NCI-H1092 (cell line): Measurements from ENCODE around the gene EHD4.

Source experiments
- DNase-seq: peaks from one replicate; lab custom pipeline; 2025; lab: John Stamatoyannopoulos, UW

Gene EHD4

DNA sequence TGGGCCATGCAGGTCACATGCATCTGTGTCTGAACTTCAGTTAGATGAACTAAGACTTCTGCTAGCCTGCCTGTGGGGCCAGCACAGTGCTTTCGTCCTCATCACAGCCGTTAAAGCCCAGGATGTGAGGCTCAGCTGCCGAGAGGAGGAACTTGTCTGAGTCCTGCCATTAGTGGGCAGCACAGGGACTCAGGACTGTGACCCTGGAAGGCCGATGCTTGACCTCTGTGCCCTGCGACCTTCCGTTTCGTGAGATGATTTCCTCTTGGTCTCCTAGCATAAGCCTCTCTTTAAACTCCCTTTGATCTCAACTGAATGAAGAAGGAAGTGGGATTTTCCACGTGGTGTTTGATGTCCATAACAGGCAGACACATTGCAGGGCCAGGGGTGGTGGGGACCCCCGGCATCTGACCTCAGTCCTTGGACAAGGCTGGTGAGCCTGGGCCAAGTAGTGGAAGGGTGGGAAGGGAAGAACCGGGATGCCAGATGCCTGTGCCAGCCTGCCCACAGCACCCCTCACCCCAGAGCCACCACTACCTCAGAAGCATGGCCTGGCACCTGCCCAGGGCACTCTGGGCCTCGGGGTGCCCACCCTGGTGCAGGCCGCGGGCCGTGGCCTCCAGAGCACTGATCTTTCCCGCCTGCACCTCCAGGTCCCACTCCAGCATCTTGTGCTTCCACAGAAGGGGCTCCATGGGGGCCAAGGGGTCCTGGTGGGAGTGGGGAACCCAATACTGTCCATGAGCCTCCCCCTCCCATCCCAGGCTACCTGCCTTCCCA, 112.1 kb downstream of the EHD4 start:
- DNase-seq: no peak

DNA sequence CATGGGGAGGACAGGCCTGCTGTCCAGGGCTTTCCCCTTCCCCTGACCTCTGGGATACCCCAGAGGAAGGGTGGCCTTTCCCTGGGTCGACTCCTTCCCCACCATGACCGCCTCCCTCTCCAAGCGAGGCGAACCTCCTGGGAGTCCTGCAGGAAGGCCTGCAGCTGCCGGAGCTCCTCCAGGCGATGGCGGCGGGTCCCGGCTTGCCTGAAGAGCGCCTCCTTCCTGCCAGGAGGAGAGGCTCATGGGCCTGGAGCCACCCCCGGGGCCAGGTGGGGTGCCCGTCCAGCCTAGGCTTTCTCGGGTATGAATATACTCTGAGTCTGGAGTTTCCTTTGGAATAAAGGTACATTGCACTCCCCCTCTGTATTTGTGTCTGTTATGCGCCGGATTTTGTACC, 113.6 kb downstream of the EHD4 start:
- DNase-seq: no peak

DNA sequence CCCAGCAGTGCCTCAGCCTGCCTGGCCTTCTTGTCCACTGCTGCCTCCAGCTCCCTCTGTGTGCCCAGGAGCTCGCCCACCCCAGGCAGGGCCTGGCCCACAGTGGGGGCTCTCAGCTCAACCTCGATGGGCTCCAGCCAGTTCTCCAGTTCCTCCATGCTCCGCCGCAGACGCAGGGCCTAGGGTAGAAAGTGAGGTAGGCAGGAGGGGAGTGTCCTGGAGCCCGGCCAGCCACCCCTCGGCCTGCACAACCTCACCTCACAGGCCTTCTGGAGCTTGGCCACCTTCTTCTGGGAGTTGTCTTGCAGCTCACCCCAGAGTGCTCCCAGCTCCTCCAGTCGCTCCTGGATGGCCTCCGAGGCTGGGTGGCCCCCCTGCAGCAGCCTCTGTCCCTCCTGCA, 115.0 kb downstream of the EHD4 start:
- DNase-seq: no peak

DNA sequence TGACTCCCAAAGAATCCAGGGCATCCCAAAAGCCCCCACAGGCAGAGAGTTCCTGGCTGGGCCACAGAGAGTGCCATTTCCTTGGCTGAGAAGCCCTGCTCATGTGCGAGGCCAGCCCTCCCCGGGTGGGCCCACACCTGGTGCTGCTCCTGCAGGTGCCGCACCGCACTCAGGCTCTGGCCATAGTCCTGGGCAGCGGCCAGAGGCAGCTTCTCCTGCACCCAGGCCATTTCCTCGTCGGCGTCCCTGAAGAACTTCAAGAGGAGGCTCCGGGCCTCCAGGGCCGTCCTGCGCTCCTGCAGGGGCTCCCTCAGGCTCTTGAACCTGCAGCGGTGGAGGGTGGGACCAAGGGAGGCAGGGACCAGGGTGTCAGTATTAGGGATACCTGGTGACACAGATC, 115.6 kb downstream of the EHD4 start:
- no peak for DNase-seq

DNA sequence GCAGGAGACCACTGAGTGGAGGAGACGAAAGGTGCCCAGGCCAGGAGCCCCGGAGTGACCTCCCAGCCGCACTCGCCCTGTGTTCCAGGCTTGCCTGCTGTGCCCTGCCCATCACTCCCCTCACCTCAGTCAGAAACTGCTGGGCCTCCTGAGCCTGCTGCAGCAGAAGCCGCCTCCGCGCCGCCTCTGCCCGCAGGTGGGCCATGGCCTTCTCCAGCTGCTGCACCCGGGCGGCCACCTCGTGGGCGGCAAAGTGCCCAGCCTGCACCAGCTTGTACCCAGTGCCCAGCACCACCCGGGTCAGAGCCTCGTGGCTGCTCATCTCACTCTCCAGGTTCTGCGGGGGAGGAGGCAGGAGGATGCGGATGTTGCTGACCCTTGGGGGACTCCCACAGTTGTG, 116.1 kb downstream of the EHD4 start:
- no peak for DNase-seq

DNA sequence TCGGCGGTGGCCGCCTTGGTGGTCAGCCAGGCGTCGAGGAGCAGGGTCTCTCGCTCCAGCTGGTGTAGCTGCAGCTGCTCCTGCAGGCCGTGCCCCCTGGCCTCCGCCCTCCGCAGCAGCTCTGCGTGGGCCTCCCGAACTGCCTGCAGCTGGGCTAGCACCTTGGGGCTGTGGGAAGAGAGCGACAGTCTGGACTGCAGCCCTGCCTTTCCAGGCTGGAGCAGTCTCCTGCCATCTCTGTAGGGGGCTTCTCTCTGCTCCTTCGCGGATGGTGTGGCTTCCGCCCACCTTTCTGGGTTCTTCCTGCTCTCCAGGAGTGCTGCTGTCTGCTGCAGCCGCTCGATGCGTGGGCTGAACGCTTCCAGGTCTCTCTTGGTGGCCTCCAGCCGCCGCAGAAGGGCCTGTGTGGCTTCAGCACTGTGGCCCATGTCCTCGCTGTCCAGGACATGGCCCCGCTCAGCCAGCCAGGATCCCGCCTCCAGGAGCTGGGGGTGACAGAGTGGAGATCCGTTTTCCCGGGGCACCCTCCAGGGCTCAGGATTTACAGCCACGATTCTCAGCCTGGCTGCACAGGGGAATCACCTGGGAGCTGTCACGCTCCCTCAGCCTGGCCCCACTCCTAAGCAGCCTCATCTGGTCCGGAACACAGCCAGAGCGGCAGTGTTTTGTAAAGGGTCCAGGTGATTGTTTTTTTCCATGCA, 116.9 kb downstream of the EHD4 start:
- DNase-seq: no peak

DNA sequence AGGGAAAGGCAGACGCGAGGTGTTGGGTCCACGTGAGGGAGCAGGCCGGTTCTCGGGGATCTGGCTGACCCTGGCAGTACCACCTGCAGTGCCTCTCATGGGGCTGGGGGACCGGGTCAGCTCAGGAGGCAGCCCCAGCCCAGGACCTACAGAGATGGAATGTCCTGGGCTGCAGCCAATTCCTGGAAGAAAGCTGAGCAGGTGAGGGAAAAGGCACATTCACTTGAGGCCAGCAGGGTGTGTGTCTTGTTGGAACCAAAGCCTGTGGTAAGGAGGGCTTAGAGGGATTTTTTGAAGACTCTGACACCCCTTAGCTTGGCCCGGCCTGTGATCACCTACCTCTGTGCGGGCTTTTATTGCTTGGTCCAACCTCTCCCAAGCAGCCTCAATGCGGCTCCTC, 117.9 kb downstream of the EHD4 start:
- no peak for DNase-seq

DNA sequence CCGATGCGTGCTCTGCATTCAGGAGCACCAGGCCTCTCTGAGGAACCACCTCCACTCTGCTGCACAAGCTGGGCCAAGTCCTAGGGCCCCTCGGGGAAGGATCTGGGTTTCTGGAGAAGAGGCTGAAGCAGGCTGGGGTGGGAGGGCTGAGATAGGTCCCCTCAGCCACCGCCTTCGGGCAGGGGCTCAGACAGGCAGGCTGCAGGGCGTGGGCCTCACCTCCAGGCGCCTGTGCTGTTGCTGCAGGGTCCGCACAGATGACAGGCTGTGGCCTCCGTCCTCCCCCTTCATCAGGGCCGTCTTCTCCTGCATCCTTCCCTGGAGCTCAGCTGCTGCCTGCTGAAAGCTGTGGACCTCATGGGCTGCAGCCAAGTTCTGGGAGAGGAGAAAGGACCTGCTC, 118.5 kb downstream of the EHD4 start:
- DNase-seq: no peak

DNA sequence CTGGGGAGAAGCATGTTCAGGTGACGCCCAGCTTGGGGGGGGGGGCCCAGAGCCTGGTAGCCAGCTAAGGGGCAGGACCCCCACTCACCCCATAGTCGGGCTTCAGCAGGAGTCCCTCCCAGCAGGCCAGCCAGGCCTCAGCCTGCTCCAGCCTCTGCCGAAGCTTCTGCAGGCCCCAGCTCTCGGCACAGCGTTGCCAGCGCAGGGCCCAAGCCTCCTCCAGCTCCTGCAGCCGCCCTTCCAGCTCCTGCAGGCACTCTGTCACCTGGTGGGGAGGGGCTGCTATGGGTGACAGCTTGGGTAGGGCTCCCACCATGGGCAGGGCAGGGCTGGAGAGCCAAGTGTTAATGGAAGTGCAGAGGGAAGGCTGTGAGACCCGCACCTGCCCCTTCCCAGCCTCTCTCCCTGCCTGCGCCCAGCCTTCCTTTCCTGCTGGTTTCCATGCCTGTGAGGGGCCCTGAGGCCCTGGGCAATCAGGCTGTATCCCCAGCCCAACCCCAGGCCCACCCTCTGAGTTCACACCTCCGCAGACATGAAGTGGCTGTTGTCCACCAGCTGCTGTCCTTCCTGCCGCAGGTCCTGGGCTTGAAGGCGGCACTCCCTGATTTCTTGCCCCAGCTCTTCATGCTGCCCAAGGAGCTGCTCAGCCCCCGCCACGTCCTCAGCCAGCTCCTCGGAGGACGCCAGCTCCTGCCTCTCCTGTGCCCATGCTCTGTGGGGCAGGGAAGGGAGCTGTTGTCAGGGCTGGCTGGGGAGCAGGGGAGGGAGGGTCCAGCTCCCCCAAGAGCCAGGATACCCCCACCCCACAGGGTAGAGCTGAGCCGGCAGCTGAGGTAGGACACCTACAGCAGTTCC, 119.4 kb downstream of the EHD4 start:
- no peak for DNase-seq

DNA sequence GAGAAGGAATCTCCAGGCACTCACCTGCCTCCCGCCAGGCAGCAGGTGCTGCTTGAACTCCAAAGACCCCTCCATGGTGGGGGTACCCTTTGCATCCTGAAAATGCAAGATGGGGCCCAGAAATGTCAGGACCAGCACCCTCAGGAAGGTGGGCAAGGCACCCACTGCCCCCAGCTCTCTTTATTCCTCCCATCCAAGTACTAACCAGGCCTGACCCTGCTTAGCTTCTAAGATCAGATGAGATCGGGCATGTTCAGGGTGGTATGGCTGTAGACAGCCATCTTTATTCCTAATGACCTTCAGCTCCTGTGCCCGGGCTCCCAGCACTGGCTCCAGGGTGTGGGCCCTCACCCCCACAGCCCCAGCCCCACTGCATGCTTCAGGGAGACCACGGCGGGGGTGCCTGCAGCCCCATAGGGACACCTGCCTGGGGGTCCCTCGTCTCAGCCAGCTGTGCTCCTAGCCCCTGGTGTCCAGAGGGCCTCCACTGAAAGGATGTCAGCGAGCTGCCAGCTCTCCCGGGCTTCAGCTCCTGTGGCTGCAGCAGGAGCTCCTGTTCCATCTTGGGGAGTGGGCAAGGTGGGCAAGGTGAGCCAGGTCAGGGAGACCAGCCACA, 120.5 kb downstream of the EHD4 start:
- no peak for DNase-seq

DNA sequence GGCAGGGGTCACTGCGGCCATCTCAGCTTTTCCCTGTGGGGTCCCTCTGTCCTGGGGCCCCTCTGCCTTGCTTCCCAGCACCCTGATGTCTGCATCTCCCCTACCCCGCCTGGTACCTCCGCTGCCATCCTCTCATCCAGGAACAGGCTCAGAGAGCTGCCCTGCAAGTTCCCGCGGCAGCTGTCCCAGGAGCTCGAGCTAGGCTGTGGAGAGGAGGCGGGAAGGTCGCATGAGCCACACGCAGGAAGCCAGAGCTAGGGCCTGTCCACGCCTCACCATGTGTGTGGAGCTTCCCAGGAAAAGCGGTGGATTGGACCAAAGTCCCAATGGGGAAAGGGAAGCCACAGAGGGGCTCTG, 121.2 kb downstream of the EHD4 start:
- no peak for DNase-seq

DNA sequence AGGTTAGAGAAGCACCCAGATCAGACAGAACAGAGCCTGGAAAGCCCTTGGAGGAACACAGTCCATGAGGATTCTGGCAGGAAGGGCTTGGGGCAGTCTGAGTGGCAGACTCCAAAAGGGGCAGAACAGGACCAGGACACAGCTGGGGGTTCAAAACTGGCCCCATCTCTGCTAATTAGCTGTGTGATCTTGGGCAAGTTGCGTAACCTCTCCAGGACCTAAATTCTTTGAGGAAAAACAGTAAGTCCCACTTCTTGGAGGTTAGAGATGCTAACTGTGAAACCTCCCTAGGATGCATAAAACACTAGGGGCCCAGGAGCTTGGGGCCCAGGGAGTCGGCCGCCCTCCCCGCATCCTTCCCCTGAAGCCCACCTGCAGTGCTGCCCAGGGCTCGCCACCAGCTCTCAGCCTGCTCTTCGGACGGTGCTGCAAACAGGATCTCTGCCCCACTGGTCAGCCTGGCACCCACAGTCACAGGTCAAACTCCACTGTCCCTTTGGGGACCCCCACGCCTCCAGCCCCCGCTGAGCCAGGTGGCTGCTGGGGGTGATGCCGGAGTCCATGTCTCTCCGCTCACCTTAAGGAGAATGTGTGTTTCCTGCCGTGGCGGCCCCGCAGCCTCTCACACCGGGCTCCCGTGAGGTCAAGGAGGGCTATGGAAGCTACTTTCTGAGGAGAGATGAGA, 121.7 kb downstream of the EHD4 start:
- no peak for DNase-seq

DNA sequence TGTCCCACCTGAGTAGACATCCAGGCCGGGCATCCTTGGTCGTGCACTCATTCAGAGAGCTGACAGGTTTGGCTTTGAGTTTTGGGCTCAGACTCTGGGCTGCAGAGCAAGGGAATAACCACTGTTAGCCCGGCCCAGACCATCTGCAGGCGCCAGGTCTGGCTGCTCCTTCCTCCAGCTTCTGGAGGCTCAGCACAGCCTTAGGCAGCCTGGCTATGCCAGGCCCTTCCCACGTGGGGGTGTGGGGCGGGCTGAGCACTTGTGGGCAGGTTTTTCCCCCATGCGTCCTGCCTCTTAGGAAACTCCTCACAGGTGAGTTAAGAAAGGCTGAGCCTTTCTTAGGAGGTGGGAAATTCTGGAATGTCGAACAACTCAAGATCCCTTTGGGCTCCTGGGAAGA, 122.5 kb downstream of the EHD4 start:
- no peak for DNase-seq

DNA sequence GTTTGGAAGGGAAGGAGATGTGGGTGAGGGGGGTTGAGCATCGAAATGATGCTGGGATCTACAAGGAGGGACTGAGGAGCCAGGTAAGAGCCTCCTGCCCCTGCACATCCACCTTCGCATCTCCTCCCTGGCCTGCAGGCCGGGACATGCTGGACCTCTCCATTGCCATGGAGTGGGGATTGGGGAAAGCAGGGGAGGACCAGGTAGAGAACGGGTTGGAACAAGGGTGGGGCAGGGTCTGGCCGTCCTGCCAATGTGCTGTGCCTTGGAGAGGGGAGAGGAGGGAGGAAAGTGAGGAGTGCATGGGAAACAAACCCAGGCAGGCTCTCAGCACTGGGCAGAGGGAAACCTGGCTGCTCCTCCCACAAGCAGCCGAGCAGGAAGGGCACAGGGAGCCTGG, 123.2 kb downstream of the EHD4 start:
- no peak for DNase-seq

DNA sequence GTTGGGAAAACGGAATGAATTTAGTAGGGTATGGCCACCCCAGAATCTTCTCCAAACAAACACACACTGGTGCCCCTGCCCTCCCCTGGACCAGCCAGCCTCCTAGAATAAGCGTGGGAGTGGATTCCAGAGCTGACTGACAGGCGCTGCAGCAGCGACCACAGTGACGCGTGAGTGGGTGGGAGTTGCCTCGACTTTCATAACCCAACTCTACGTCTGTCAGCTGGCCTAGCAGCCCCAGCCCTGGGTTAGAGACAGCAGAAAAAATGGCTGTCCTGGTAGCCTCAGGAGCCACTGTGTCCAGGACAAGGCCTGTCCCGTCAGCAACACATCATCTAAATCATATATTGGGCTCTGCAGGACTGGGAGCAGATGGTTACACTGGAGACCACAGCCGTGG, 123.7 kb downstream of the EHD4 start:
- DNase-seq: no peak

DNA sequence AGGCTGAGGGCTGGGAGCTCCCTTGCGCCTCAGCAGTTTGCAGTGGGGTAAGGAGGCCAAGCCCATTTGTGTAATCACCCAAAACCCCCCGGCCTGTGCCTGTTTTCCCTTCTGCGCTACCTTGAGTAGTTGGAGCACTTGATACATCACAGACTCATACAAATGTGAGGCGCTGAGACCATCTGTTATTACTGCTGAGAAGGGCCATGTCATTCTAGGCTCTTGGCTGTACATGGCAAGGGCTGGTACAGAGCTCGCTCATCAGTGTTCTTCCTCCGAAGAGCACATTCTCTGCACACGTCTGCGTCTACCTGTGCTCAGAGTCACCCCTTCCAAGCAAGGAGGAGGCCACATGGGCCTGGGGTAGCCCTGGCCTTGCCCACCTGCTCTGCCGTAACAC, 124.4 kb downstream of the EHD4 start:
- no peak for DNase-seq

DNA sequence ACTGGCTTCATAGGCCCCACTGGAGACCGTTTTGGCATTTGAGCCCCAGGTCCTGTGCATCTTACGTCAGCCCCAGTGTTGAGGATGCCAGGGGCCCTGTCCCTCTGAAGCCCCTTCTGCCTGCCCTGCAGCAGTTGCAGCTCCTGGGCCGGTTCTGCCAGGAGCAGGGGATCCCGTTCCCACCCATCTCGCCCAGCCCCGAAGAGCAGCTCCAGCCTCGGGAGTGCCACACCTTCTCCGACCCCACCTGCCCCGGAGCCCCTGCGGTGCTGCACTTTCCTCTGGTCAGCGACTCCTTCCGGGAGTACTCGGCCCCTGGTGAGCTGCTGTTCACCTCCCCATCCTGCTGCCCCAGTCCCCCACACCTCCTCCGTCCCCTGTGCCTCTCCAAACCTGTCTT, 125.2 kb downstream of the EHD4 start:
- no peak for DNase-seq
